A549 treated with Mapracorat at 1 μM for 4 hours (cell line): Measurements from ENCODE around the gene MAN2A1. TPM values are rescaled to one million over a fixed set of nuclear protein-coding genes. Genes with fewer than 3 reads are reported as not detected.

Source experiments
- total RNA-seq: library from RNA; stranded (reverse); fragments of 200-300 nt; extraction: Qiagen RNA extraction; gene quantifications from 5 replicates; pipeline ENCODE4 v1.2.3, GENCODE V29; 2022

Gene MAN2A1
- total RNA-seq = 10.5 to 15.3 TPM (median 14.3 TPM) in 5 replicates

DNA sequence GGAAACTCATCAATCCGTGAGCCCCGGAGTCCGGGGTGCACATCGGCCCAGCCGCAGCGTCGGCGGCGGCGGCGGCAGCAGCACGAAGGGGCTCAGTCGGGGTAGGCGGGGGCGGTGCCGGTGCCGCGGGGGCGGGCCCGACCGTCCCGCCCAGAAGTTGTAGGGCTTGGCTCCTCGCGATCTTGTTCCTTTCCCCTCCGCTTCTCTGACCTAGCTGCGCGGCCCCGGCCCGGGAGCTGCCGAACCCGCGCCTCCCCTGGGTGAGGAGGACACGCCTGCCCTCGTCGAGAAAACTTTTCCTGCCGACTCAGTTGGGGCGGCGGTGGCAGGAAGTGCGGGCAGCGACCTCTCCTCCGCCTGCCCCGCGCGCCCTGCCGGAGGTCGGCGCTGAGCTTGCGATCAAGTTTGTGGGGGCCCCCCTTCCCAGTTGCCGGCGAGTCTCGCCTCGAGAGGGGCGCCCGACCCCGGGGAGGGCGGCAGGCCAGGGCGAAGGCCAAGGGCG is at the start of gene MAN2A1:
Gene MAN2A1, plus strand, starts transcription at position 188 of the 502 bp plus-strand sequence. CDS start 491 bp downstream, outside the sequence.

